Neural cell (in vitro differentiated cells): ENCODE data around the gene ATP8B3. TPM values are rescaled to one million over a fixed set of nuclear protein-coding genes. Genes with fewer than 3 reads are reported as not detected.

Source experiments
- H2AFZ ChIP-seq: fragments of 200-600, 300-800 bp; sonication (generic), shearing (Covaris generic); 2 replicates; pipeline ENCODE4 v1.6.0; 2014; ENCODE audit warnings: low read depth, mild to moderate bottlenecking, antibody characterized with exemption, low read length, moderate library complexity
- H3F3A ChIP-seq: fragments of 200-600 bp; shearing (Covaris generic); 2 replicates; pipeline ENCODE4 v1.6.1; 2016; ENCODE audit warnings: mild to moderate bottlenecking, moderate library complexity, mixed read lengths, antibody characterized with exemption, low read length; ENCODE audit not compliant: insufficient read depth, poor library complexity, severe bottlenecking
- H3K27ac ChIP-seq: fragments of 200-600, 300-800 bp; sonication (generic), shearing (Covaris generic); 2 replicates; pipeline ENCODE4 v1.5.1; 2014; ENCODE audit warnings: mild to moderate bottlenecking, low read length, moderate library complexity
- H3K27me3 ChIP-seq: fragments of 300-800, 200-600 bp; sonication (generic), shearing (Covaris generic); 2 replicates; pipeline ENCODE4 v1.6.0; 2014; ENCODE audit warnings: mild to moderate bottlenecking, low read depth, low read length, moderate library complexity; ENCODE audit not compliant: insufficient read depth
- H3K36me3 ChIP-seq: fragments of 300-800, 200-600 bp; sonication (generic), shearing (Covaris generic); 2 replicates; pipeline ENCODE4 v1.5.1; 2014; ENCODE audit warnings: mild to moderate bottlenecking, antibody characterized with exemption, low read length, moderate library complexity; ENCODE audit not compliant: insufficient read depth
- H3K4me2 ChIP-seq: fragments of 300-800, 200-600 bp; sonication (generic), shearing (Covaris generic); 2 replicates; pipeline ENCODE4 v1.6.0; 2014; ENCODE audit warnings: mild to moderate bottlenecking, low read length
- H3K4me3 ChIP-seq: fragments of 300-800, 200-600 bp; sonication (generic), shearing (Covaris generic); 2 replicates; pipeline ENCODE4 v1.5.1; 2014; ENCODE audit warnings: mild to moderate bottlenecking, low read length, moderate library complexity
- H3K79me2 ChIP-seq: fragments of 200-600 bp; shearing (Covaris generic); replicated peaks from 2 replicates; pipeline ENCODE4 v1.6.0; 2014; ENCODE audit warnings: mild to moderate bottlenecking, low read length, moderate library complexity; ENCODE audit not compliant: insufficient read depth
- H3K9ac ChIP-seq: fragments of 300-800, 200-600 bp; sonication (generic), shearing (Covaris generic); 2 replicates; pipeline ENCODE4 v1.6.1; 2016; ENCODE audit warnings: mild to moderate bottlenecking, low read length, mixed read lengths
- H3K9me2 ChIP-seq: fragments of 200-600 bp; shearing (Covaris generic); 2 replicates; pipeline ENCODE4 v1.6.1; 2016; ENCODE audit warnings: mild to moderate bottlenecking, low read length, mixed read lengths; ENCODE audit not compliant: insufficient read depth
- H3K9me3 ChIP-seq: fragments of 200-600, 300-800 bp; sonication (generic), shearing (Covaris generic); 2 replicates; pipeline ENCODE4 v1.6.1; 2016; ENCODE audit warnings: mild to moderate bottlenecking, mixed run types, low read length, moderate library complexity, mixed read lengths
- H4K20me1 ChIP-seq: fragments of 200-600 bp; shearing (Covaris generic); 2 replicates; pipeline ENCODE4 v1.6.1; 2016; ENCODE audit warnings: mild to moderate bottlenecking, mixed run types; ENCODE audit not compliant: insufficient read depth
- EZH2 ChIP-seq: fragments of 200-600, 300-800 bp; shearing (Covaris generic), sonication (generic); IDR thresholded peaks from 2 replicates; pipeline ENCODE4 v1.6.1; 2014; ENCODE audit warnings: antibody characterized with exemption, low read length, borderline replicate concordance, mild to moderate bottlenecking; ENCODE audit not compliant: insufficient read depth, poor library complexity, severe bottlenecking
- POLR2AphosphoS5 ChIP-seq: IDR thresholded peaks from 2 replicates; pipeline ENCODE4 v1.6.1; 2012
- RAD21 ChIP-seq: fragments of 450-650 bp; conservative IDR thresholded peaks from 2 replicates; pipeline ENCODE4 v1.6.1; 2014; ENCODE audit warnings: antibody characterized with exemption, mild to moderate bottlenecking, moderate library complexity
- REST ChIP-seq: IDR thresholded peaks from 2 replicates; pipeline ENCODE4 v1.6.1; 2012; ENCODE audit warnings: borderline replicate concordance
- SMC3 ChIP-seq: fragments of 450-650 bp; conservative IDR thresholded peaks from 2 replicates; pipeline ENCODE4 v1.6.1; 2014; ENCODE audit warnings: antibody characterized with exemption, mild to moderate bottlenecking, moderate library complexity; ENCODE audit not compliant: poor library complexity
- TAF1 ChIP-seq: IDR thresholded peaks from 2 replicates; pipeline ENCODE4 v1.6.1; 2012; ENCODE audit warnings: low read depth
- polyA plus RNA-seq: library from polyadenylated mRNA; depleted of rRNA; stranded (reverse); fragments of >200 nt; gene quantifications from 2 replicates; pipeline ENCODE4 v1.2.3, GENCODE V29; 2014

The ATP8B3 gene
- polyA plus RNA-seq, 1 donor from 2014 or later: 1.5 TPM

GRCh38 chr19:1750343-1751021, 61.6 kb downstream of the ATP8B3 start:
- H3K9me3 ChIP-seq: no peaks in the 10 kb centered on the region
- no peaks in the 10 kb centered on the region for H3K79me2 ChIP-seq
- H3K9ac ChIP-seq: no peak overlapping the region
- no peaks in the 10 kb centered on the region for H3K36me3 ChIP-seq
- no peak overlapping the region for H3K4me2 ChIP-seq
- H2AFZ ChIP-seq: no peak overlapping the region
- no peaks in the 10 kb centered on the region for H4K20me1 ChIP-seq
- no peak overlapping the region for H3K27ac ChIP-seq
- no peak overlapping the region for H3K4me3 ChIP-seq
- H3F3A ChIP-seq: no peaks in the 10 kb centered on the region
- TF ChIP-seq EZH2 (peak; percentile 24), RAD21 (no peak), POLR2AphosphoS5 (no peak), REST (no peak), TAF1 (no peak)
- no peaks in the 10 kb centered on the region for H3K9me2 ChIP-seq
- H3K27me3 ChIP-seq: peaks cover 84% of the 10 kb centered on the region

GRCh38 chr19:1749373-1750342, 62.4 kb downstream of the ATP8B3 start:
- Histone ChIP-seq H3K27me3 (peaks cover 84% of the 10 kb centered on the region), H3K79me2 (no peaks in the 10 kb centered on the region), H3K27ac (no peak overlapping the region), H3K9me3 (no peaks in the 10 kb centered on the region), H2AFZ (no peak overlapping the region), H3K4me3 (peak overlapping the region; percentile 38), H3K36me3 (no peaks in the 10 kb centered on the region), H4K20me1 (no peaks in the 10 kb centered on the region), H3K9me2 (no peaks in the 10 kb centered on the region), H3K9ac (peak overlapping the region; percentile 26), H3K4me2 (no peak overlapping the region), H3F3A (no peaks in the 10 kb centered on the region)
- TF ChIP-seq EZH2 (peak; percentile 73), SMC3 (no peak)

GRCh38 chr19:1748873-1749341, 63.2 kb downstream of the ATP8B3 start:
- no peak for TF ChIP-seq TAF1
- TF ChIP-seq POLR2AphosphoS5: peak; percentile 63
- Histone ChIP-seq H3K9me2 (no peaks in the 10 kb centered on the region), H3K27ac (no peak overlapping the region), H4K20me1 (no peaks in the 10 kb centered on the region), H3K79me2 (no peaks in the 10 kb centered on the region), H3K4me2 (no peak overlapping the region), H3K27me3 (peaks cover 82% of the 10 kb centered on the region), H3K4me3 (peak overlapping the region; percentile 38), H3K9ac (peak overlapping the region; percentile 26), H3F3A (no peaks in the 10 kb centered on the region), H3K36me3 (no peaks in the 10 kb centered on the region), H2AFZ (no peak overlapping the region), H3K9me3 (no peaks in the 10 kb centered on the region)
